GM12801 (cell line): Measurements from ENCODE around the gene DRD3.

Experiments used
- CTCF ChIP-seq: IDR thresholded peaks from one replicate; pipeline ENCODE4 v1.5.1; 2011; ENCODE audit warnings: control low read depth; ENCODE audit not compliant: insufficient read length; ENCODE audit errors: extremely low read depth

Gene DRD3

GRCh38 chr3:114093016-114093380 lies 85.9 kb downstream of the DRD3 start:
- TF ChIP-seq CTCF = no peak

- TF ChIP-seq CTCF = no peak
These were observed 86.5 kb downstream of the DRD3 start for GRCh38 chr3:114092151-114093015.

- TF ChIP-seq CTCF = no peak
These were observed 89.2 kb downstream of the DRD3 start for GRCh38 chr3:114089675-114090074.

GRCh38 chr3:114086356-114086755 lies 92.5 kb downstream of the DRD3 start:
- TF ChIP-seq CTCF = no peak

- TF ChIP-seq CTCF = no peak
These were observed 95.7 kb downstream of the DRD3 start for GRCh38 chr3:114083112-114083511.

- TF ChIP-seq CTCF = no peak
These were observed 97.8 kb downstream of the DRD3 start for GRCh38 chr3:114081037-114081436.

- TF ChIP-seq CTCF = no peak
These were observed 98.7 kb downstream of the DRD3 start for GRCh38 chr3:114080201-114080600.
